ENCODE results near the gene SLCO2B1.

DNA sequence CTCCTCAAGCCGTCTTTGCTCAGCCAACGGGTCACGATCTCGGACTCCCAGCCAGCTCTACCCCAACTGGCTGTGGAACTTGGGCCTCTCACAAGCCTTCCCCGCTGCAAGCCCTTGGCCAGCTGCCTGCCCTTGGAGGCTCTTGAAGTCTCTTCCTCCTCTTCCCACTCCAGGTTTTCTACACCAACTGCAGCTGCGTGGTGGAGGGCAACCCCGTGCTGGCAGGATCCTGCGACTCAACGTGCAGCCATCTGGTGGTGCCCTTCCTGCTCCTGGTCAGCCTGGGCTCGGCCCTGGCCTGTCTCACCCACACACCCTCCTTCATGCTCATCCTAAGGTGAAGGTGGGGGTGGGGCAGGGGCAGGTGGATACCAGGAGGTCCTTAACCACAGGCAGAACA lies 49.1 kb downstream of the SLCO2B1 start:
- TF ChIP-seq, protein P1, sequence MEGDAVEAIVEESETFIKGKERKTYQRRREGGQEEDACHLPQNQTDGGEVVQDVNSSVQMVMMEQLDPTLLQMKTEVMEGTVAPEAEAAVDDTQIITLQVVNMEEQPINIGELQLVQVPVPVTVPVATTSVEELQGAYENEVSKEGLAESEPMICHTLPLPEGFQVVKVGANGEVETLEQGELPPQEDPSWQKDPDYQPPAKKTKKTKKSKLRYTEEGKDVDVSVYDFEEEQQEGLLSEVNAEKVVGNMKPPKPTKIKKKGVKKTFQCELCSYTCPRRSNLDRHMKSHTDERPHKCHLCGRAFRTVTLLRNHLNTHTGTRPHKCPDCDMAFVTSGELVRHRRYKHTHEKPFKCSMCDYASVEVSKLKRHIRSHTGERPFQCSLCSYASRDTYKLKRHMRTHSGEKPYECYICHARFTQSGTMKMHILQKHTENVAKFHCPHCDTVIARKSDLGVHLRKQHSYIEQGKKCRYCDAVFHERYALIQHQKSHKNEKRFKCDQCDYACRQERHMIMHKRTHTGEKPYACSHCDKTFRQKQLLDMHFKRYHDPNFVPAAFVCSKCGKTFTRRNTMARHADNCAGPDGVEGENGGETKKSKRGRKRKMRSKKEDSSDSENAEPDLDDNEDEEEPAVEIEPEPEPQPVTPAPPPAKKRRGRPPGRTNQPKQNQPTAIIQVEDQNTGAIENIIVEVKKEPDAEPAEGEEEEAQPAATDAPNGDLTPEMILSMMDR (IDR thresholded peaks at IDR 0.05): no peak
- TF ChIP-seq POLR2A (IDR thresholded peaks at IDR 0.05) (no peak), POLR2AphosphoS5 (IDR thresholded peaks at IDR 0.05) (no peak)

All from suprapubic skin (tissue), 4 donors.